Measurements from ENCODE around the gene PRR5L. TPM values are rescaled to one million over a fixed set of nuclear protein-coding genes. Genes with fewer than 3 reads are reported as not detected.
"Not testable (repeated sequence)": the region's sequence is repeated elsewhere in the genome, so short reads cannot be mapped to it uniquely, and the experiment has no call there.

Gene PRR5L
- polyA plus RNA-seq, 1 donor (not counting 4 experiments of a cell fraction or from before 2014, with no cell fraction given) = 20.1 TPM

DNA sequence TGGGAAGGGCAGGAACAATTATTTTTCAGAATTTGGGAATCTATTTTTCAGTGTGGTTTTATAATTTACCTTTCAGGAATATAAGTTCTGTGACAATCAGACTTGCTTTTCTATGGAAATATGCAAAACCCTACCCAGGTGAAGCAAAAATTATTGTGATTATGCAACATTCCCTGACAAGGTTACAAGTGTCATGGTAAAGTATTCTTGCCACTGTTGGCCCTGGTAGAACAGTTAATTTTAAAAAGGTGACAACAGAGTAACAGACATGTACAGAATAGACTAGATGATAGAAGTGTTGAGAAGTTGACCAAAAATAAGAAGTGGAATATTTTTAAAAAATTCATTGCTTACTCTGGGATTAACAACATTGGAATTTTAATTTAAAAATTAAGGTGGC is 184.7 kb downstream of the PRR5L start:
- dilution Hi-C loops (cut with MboI; ENCODE audit: extremely low pct_ligation_motif_present, low sequenced_read_pairs) = no loop called here
- Histone ChIP-seq H2AFZ (ENCODE audit: control insufficient read depth, low read length) (no peak overlapping the region), H3K4me1 (ENCODE audit: control insufficient read depth, extremely low read depth, insufficient read depth, low read length) (no peaks in the 10 kb centered on the region), H3K4me2 (ENCODE audit: control insufficient read depth, extremely low read depth, insufficient read depth, low read depth, low read length) (no peak overlapping the region), H3K4me3 (ENCODE audit: control insufficient read depth in 2 of 3, extremely low read depth in 1 of 3, insufficient read depth in 2 of 3, low read depth in 1 of 3, low read length in 3 of 3) (no peak overlapping the region), H3K36me3 (ENCODE audit: control insufficient read depth in 2 of 2, extremely low read depth in 1 of 2, insufficient read depth in 2 of 2, low read length in 2 of 2) (peaks cover 3 to 7% of the 10 kb centered on the region in 2 experiments), H3K27ac (ENCODE audit: control insufficient read depth, insufficient read depth, low read length) (no peak overlapping the region), H3K9me1 (ENCODE audit: control insufficient read depth, extremely low read depth, insufficient read depth, low read length) (no peaks in the 10 kb centered on the region), H4K20me1 (ENCODE audit: control insufficient read depth, extremely low read depth, insufficient read depth, low read length) (no peaks in the 10 kb centered on the region), H3K9ac (ENCODE audit: control insufficient read depth, extremely low read depth, insufficient read depth, low read length) (no peak overlapping the region), H3K27me3 (ENCODE audit: control insufficient read depth, extremely low read depth, insufficient read depth, low read length) (no peaks in the 10 kb centered on the region), H3K9me3 (ENCODE audit: control insufficient read depth, low read depth, low read length) (no peaks in the 10 kb centered on the region), H3K79me2 (ENCODE audit: control insufficient read depth, insufficient read depth, low read length) (no peaks in the 10 kb centered on the region)
- no peak for FAIRE-seq
- DNase-seq (ENCODE audit: low read depth, low spot score) = no peak
- TF ChIP-seq, protein P1, sequence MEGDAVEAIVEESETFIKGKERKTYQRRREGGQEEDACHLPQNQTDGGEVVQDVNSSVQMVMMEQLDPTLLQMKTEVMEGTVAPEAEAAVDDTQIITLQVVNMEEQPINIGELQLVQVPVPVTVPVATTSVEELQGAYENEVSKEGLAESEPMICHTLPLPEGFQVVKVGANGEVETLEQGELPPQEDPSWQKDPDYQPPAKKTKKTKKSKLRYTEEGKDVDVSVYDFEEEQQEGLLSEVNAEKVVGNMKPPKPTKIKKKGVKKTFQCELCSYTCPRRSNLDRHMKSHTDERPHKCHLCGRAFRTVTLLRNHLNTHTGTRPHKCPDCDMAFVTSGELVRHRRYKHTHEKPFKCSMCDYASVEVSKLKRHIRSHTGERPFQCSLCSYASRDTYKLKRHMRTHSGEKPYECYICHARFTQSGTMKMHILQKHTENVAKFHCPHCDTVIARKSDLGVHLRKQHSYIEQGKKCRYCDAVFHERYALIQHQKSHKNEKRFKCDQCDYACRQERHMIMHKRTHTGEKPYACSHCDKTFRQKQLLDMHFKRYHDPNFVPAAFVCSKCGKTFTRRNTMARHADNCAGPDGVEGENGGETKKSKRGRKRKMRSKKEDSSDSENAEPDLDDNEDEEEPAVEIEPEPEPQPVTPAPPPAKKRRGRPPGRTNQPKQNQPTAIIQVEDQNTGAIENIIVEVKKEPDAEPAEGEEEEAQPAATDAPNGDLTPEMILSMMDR (optimal IDR thresholded peaks at IDR 0.05 in 1 of 3, IDR thresholded peaks at IDR 0.05 in 1 of 3, conservative IDR thresholded peaks at IDR 0.05 in 1 of 3; ENCODE audit: extremely low read depth in 1 of 3, insufficient read depth in 2 of 3, low read length in 3 of 3) = no peak
- no peak for TF ChIP-seq EZH2 (IDR thresholded peaks at IDR 0.05; ENCODE audit: low read length)

DNA sequence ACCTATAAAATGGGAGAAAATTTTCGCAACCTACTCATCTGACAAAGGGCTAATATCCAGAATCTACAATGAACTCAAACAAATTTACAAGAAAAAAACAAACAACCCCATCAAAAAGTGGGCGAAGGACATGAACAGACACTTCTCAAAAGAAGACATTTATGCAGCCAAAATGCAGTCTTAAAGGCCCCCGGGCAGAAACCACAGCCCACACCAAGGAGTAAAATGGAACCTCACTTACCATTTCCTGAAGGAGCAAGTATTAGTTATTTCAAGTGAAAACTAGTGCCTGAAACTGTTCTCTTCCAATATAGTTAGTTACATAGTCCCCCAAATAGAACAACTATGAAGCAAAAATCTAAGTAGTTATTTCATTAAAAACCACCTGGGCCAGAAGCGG is 187.0 kb downstream of the PRR5L start:
- H3K27me3 ChIP-seq (ENCODE audit: control insufficient read depth, extremely low read depth, insufficient read depth, low read length); DNase-seq (ENCODE audit: low read depth, low spot score); H3K79me2 ChIP-seq (ENCODE audit: control insufficient read depth, insufficient read depth, low read length); H3K27ac ChIP-seq (ENCODE audit: control insufficient read depth, insufficient read depth, low read length); H4K20me1 ChIP-seq (ENCODE audit: control insufficient read depth, extremely low read depth, insufficient read depth, low read length); H3K4me2 ChIP-seq (ENCODE audit: control insufficient read depth, extremely low read depth, insufficient read depth, low read depth, low read length); H3K9me1 ChIP-seq (ENCODE audit: control insufficient read depth, extremely low read depth, insufficient read depth, low read length); dilution Hi-C loops (cut with MboI; ENCODE audit: extremely low pct_ligation_motif_present, low sequenced_read_pairs); H3K4me3 ChIP-seq (ENCODE audit: control insufficient read depth in 2 of 3, extremely low read depth in 1 of 3, insufficient read depth in 2 of 3, low read depth in 1 of 3, low read length in 3 of 3); H3K36me3 ChIP-seq (ENCODE audit: control insufficient read depth in 2 of 2, extremely low read depth in 1 of 2, insufficient read depth in 2 of 2, low read length in 2 of 2); FAIRE-seq; H2AFZ ChIP-seq (ENCODE audit: control insufficient read depth, low read length); H3K4me1 ChIP-seq (ENCODE audit: control insufficient read depth, extremely low read depth, insufficient read depth, low read length); H3K9me3 ChIP-seq (ENCODE audit: control insufficient read depth, low read depth, low read length); H3K9ac ChIP-seq (ENCODE audit: control insufficient read depth, extremely low read depth, insufficient read depth, low read length): not testable (repeated sequence)

DNA sequence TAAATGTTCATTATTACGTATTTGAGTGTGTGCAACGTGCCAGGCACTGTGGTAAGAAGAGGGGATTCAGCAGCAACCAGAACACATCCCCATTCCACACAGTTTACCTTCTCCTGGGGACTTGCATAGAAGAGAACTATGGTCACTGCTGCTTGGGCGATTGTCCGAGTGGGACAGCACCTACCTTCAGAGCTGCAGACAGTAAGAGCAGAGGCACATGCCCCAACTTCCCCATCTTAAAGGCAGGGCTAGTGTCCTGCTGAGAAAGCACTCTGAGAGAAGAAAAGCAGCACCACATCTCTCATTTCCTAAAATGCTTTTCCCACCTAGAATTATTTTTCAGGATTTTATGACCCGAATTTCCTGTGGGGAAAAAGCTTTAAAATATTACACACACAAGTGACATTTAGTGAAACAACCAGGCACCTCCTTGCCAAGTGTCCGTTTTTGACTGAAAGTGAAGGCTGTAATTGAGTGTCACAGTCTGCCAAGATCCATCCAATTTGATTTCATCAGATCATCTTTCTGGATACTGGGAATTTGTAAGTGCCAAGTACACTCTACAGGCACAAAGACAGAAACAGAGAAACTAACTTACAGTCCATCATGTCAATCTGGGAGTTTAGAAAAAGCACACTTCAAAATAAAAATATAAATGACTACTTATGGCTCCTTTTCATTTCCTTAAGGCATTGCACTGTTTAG is 189.4 kb downstream of the PRR5L start:
- H3K4me1 ChIP-seq (ENCODE audit: control insufficient read depth, extremely low read depth, insufficient read depth, low read length) = no peaks in the 10 kb centered on the region
- H4K20me1 ChIP-seq (ENCODE audit: control insufficient read depth, extremely low read depth, insufficient read depth, low read length) = no peaks in the 10 kb centered on the region
- no peak overlapping the region for H3K27ac ChIP-seq (ENCODE audit: control insufficient read depth, insufficient read depth, low read length)
- no peak overlapping the region for H3K4me3 ChIP-seq (ENCODE audit: control insufficient read depth in 2 of 3, extremely low read depth in 1 of 3, insufficient read depth in 2 of 3, low read depth in 1 of 3, low read length in 3 of 3)
- H3K36me3 ChIP-seq (ENCODE audit: control insufficient read depth in 2 of 2, extremely low read depth in 1 of 2, insufficient read depth in 2 of 2, low read length in 2 of 2) = peaks cover 14 to 18% of the 10 kb centered on the region in 2 experiments
- H2AFZ ChIP-seq (ENCODE audit: control insufficient read depth, low read length) = no peak overlapping the region
- TF ChIP-seq, protein P1 (optimal IDR thresholded peaks at IDR 0.05 in 1 of 3, IDR thresholded peaks at IDR 0.05 in 1 of 3, conservative IDR thresholded peaks at IDR 0.05 in 1 of 3; ENCODE audit: extremely low read depth in 1 of 3, insufficient read depth in 2 of 3, low read length in 3 of 3) = no peak
- TF ChIP-seq EZH2 (IDR thresholded peaks at IDR 0.05; ENCODE audit: low read length) = no peak
- FAIRE-seq = no peak
- H3K9ac ChIP-seq (ENCODE audit: control insufficient read depth, extremely low read depth, insufficient read depth, low read length) = no peak overlapping the region
- no peak overlapping the region for H3K4me2 ChIP-seq (ENCODE audit: control insufficient read depth, extremely low read depth, insufficient read depth, low read depth, low read length)
- dilution Hi-C loops (cut with MboI; ENCODE audit: extremely low pct_ligation_motif_present, low sequenced_read_pairs) = loop anchor here (5.0 kb wide), 1 partner anchor 188 kb away; the partner anchor contains the start of gene PRR5L
- no peaks in the 10 kb centered on the region for H3K9me3 ChIP-seq (ENCODE audit: control insufficient read depth, low read depth, low read length)
- H3K9me1 ChIP-seq (ENCODE audit: control insufficient read depth, extremely low read depth, insufficient read depth, low read length) = no peaks in the 10 kb centered on the region
- H3K27me3 ChIP-seq (ENCODE audit: control insufficient read depth, extremely low read depth, insufficient read depth, low read length) = no peaks in the 10 kb centered on the region
- H3K79me2 ChIP-seq (ENCODE audit: control insufficient read depth, insufficient read depth, low read length) = peaks cover 2% of the 10 kb centered on the region
- no peak for DNase-seq (ENCODE audit: low read depth, low spot score)
